Renal pelvis (tissue), 4 donors: Measurements from ENCODE around the gene ENO2. TPM values are rescaled to one million over a fixed set of nuclear protein-coding genes. Genes with fewer than 3 reads are reported as not detected.

Source experiments
- DNase-seq: peaks from one replicate; pipeline ENCODE4 v3.0.0-alpha.2; 2013
- polyA plus RNA-seq, 3 donors: library from polyadenylated mRNA; unstranded; fragments of 120-200 nt; gene quantifications; one replicate each; pipeline ENCODE4 v1.2.1, GENCODE V29; 2013; ENCODE audit not compliant: insufficient read length in 3 of 3

ENO2 gene
- polyA plus RNA-seq, 3 donors: 12.6 to 17.2 (median 14.1) TPM

DNA sequence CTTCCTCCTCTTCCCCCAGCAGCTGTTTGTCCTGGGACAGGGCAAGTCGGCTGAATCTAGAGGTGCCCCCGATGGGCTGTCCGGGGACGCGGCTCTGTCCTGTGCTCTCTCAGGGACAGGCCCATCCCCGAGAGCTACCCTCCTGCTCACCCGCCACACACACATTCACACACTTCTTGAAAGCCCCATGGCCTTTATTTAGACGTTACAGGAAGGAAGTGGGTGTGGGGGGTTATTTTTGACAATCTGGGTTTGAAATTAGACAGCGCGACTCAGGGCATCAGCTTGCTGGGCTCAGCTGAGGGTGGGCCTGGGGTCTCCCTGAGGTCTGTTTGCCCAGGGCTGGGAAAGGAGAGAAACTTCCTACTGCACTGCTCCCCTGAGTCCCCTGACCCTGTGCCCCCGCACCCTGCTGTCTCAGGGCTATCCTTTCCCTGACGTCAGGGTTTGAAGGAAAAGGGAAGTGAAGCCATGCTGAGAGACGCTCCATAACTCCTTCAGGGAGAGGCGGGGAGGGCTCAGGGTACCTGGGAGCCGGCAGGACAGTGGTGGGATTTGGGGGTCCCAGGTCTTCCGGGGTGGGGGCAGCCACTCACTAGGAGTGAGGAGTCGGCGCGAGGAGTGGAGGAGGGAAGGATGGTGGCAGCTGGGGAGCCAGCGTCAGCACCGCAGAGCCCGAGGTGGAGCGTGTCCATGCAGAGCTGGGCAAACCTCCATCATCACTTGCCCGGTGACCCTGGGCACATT lies 44.9 kb downstream of the ENO2 start:
- DNase-seq: no peak

- no peak for DNase-seq
Observed at GRCh38 chr12:6959805-6960592, 45.6 kb downstream of the ENO2 start.

DNA sequence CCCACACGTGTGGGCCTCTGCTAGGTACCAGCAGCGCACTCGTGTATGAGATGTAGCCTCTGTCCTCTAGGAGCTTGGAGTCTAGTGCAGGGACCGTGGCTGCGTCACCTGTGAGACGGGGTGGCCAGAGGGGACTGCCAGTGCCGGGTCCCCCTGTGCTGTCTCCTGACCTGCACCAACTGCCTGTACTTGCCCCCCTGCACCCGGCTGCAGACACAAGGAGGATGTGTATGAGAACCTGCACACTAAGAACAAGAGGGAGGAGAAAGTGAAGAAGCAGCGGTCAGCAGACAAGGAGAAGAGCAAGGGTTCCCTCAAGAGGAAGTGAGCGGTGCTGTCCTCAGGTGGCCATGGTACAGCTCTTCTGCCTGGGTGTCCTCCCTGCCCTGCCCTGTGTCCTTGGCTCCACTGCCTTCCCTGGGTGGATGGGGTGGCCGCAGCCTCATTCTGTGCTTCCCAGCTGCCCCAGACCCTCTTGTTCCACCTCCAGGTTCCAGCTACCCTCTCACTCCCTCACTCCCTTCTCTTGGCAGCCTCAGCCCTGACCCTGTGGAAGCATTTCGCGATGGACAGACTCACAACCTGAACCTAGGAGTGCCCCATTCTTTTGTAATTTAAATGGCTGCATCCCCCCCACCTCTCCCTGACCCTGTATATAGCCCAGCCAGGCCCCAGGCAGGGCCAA lies 46.4 kb downstream of the ENO2 start:
- DNase-seq: no peak

DNA sequence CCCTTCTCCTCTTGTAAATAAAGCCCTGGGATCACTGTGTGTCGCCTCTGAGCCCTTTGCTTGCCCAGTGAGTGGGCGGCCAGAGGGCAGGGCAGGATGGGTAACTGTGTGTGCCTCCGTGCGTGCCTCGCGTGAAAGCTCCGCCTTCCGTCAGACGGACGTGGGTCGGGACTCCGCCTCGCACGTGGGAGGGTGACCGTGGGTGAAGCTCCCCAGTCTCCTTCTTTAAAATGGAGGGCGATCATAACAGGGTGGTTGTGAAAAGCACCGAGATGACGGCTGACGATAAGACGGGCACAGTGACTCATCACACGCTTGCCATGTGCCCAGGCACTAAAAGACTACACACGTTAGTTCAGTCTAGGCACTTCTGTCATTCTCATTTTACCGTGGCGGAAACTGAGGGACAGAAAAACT lies 46.9 kb downstream of the ENO2 start:
- DNase-seq: no peak

DNA sequence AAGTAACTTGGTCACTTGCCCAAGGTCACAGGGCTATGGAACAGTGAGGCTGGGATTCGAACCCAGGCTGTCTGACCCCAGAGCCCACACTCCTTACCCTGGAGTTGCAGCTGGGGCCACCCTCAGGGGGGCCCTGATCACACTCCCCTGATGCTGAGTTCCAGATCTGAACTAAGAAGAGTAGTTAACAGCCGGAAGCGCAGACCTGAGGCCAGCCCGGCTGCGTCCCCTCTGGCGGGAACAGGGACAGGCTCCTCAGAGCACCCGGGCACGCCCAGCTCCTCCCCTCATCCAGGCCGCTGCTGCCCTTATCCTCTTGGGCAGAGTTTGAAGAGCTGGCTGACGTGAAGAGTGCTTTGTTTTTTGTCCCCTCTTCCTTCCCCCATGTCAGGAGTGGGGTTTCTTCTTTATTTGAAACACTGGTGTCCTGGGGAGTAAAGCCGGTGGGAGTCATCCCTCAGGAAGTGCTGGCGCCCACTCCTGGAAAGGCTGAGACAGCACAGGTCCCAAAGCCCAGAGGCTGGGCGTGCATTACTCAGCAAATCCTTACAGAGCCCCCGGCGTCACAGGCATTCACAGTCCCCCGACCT lies 47.4 kb downstream of the ENO2 start:
- DNase-seq: peak; percentile 62

DNA sequence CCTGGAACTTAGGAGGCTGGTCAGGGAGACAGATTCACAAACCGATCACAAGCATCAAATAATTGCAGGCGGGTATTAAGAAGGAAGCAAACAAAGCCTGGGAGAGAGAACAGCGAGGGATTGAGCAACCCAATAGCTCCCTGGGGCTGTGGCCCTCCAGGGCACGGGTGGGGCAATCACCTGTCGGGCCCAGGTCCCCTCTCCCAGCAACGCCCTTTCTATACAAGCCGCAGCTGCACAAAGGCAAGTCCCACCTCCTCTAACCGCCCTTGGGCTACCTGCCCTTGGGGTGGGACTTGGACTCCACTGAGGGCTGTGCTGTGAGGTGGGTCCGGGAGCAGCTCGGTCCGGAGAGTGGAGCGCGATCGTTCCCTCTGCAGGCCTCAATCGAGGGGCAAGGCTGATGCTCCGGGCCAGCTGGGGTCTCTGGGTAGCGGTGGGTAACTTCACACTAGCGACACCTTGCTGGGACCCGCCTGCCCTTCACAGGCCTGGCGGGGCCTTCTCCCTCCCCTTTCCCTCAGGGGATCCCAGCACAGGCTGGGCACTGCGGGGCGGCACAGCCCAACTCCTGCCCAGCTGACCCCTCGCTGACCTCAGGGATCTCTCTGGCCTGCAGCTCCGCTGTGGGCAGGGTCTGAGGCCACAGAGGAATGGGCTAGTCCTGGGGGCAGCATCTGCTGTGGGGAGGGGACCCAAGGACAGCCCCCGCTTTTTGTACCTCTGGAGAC lies 48.1 kb downstream of the ENO2 start:
- DNase-seq: no peak

DNA sequence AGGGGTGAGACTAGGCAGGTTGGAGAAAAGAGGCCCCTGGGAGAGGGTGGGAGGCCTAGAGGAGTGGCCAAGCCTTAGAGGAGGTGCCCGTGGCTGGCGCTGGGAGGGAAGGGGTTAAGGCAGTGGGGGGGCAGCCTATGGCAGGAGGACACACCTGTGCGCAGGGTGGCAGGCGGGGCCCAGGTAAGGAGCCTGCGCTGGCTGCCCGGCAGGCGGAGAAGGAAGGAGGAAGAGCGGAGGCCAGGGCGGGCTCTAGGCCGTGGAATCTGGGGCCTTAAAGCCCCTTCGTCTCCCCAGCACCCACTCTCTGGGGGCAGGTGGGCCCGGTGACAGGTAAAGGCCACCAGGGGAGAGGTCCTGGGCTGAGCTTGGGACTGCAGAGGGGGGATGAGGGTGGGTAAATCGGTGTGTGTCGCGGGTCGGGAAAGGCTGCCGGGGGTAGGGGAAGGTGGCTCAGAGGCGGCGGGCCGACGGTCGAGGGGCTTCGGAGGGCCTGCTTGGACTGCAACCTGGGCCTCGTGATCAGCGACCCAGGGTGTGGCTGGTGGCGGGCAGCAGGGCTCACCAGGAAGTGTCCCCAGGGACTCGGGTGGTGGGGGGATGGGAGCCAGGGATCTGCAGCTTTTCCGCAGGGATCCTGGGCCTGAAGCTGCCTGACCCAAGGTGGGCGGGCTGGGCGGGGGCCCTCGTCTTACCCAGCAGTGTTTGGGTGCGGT lies 48.8 kb downstream of the ENO2 start:
- DNase-seq: peak; percentile 56

DNA sequence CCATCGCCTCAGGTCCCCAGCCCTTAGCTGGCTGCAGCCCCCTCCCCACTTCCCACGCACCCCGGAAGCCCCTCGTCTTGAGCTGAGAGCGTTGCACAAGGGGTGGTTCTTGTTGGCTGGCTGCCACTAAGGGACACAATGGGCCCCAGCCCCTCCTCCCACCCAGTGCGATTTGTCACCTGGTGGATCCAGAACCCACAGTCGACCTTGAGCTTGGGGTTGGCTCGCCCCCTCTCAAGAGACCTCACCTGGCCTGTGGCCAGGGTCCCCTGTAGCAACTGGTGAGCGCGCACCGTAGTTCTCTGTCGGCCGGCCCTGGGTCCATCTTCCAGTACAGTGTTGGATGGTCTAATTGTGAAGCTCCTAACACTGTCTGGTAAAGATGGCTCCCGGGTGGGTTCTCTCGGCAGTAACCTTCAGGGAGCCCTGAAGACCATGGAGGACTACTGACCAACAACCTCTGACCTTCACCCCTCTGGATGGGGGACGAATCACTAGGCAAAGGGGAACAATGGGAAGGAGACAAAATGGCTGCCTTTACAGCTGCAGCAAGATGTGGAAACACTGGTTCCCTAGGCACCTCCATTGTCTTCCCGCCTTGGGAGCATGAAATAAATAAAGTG lies 49.5 kb downstream of the ENO2 start:
- no peak for DNase-seq

GRCh38 chr12:6964605-6965025 lies 50.2 kb downstream of the ENO2 start:
- DNase-seq: no peak

- DNase-seq: peak; percentile 87
Observed at GRCh38 chr12:6965026-6965661, 50.8 kb downstream of the ENO2 start.

- no peak for DNase-seq
Observed at GRCh38 chr12:6965714-6966113, 51.3 kb downstream of the ENO2 start.

GRCh38 chr12:6966351-6966750 lies 52.0 kb downstream of the ENO2 start:
- DNase-seq: no peak

- no peak for DNase-seq
Observed at GRCh38 chr12:6967651-6968100, 53.3 kb downstream of the ENO2 start.

DNA sequence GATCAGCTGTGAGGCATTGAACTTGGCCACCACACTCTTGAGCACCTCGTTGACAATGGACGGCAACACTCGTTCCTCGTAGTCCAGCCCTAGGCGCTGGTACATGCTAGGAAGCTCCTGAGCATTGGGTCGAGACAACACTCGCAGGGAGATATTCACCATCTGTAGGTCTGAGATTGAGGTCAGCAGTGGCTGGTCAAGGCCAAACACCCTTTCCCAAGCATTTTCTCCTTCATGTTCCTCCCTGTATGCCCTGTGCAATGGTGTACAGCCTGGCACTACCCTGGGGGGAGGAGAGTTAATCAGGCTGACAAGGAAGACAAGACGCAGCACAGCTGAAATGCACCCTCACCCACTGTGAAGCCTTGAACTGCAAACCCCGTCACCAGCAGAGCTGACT lies 54.0 kb downstream of the ENO2 start:
- DNase-seq: no peak

GRCh38 chr12:6970096-6970527 lies 55.7 kb downstream of the ENO2 start:
- DNase-seq: no peak
